DMS114 treated with DMSO at 0.1 percent for 48 hours (cell line): ENCODE data around the gene SARS1.
A peak's percentile ranks its signal among the peaks of the same experiment; 100 is the strongest.

ENCODE experiments used
- DNase-seq: peaks from one replicate; lab custom pipeline; 2025; ENCODE audit not compliant: unreplicated experiment; lab: John Stamatoyannopoulos, UW

The SARS1 gene

GRCh38 chr1:109259674-109260557, 46.2 kb downstream of the SARS1 start:
- no peak for DNase-seq

DNA sequence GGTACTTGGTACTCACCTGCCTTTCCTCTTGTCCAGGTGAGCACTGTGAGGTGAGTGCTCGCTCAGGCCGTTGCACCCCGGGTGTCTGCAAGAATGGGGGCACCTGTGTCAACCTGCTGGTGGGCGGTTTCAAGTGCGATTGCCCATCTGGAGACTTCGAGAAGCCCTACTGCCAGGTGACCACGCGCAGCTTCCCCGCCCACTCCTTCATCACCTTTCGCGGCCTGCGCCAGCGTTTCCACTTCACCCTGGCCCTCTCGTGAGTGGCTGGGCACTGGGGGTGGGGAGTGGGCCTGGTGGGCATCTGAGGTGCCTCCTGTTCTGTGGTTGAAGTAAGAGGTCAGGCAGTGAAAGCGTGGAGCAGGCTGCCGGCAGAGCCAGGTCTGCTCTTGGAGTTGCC, 47.3 kb downstream of the SARS1 start:
- DNase-seq, result no peak

DNA sequence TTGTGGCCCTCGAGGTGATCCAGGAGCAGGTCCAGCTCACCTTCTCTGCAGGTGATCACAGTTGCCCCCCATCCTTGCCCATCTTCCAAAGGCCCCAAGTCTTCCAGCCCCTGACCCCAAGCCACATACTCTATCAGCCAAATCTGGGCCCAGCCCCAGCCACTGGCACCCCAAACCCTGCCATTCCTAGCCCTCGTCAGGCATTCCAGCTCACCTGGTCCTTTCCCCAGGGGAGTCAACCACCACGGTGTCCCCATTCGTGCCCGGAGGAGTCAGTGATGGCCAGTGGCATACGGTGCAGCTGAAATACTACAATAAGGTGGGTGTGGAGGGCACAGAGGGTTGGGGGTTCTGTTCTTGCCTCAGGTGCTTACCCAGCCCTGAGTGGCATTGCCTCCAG, 47.9 kb downstream of the SARS1 start:
- DNase-seq, result no peak

DNA sequence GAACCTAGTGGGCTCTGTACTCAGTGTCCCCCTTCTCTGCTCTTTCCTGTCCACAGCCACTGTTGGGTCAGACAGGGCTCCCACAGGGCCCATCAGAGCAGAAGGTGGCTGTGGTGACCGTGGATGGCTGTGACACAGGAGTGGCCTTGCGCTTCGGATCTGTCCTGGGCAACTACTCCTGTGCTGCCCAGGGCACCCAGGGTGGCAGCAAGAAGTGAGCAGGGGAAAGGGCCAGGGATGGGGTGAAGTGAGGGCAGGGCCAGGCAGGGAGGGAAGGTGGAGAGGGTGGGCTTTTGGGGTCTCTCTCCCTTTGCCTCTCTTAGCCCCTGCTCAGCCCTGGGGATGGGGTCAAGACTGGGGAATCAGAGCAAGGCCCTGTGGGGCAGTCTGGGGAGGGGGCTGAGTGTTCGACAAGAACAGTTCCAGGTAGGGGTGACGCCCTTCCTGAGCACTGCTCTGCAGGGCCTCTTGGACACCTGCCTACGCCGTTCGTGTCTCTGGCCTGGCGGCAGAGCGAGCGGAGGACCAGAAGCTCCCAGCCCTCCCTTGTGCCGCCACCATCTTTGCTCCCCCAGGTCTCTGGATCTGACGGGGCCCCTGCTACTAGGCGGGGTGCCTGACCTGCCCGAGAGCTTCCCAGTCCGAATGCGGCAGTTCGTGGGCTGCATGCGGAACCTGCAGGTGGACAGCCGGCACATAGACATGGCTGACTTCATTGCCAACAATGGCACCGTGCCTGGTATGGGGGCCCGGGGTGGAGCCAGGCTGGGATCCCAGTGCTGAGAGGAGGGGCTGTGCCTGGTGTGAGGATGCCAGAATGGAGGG, 48.7 kb downstream of the SARS1 start:
- no peak for DNase-seq

DNA sequence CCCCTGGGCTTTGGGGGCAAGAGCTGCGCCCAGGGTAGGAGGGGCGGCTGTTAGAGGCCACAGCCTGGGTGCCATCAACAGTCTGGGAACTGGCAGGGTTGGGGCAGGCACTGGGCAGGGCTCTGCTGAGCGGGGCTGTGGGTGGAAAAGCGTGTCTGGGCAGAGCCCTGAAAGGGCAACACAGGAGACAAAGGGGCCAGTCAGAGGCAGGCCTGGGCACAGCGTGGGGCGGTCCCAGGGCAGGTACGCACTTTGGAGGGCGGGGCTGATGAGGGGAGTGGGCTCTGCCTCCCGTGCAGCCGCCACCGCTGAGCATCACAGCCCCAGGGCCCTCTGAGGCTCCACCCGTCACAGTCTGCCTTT, 49.5 kb downstream of the SARS1 start:
- no peak for DNase-seq

DNA sequence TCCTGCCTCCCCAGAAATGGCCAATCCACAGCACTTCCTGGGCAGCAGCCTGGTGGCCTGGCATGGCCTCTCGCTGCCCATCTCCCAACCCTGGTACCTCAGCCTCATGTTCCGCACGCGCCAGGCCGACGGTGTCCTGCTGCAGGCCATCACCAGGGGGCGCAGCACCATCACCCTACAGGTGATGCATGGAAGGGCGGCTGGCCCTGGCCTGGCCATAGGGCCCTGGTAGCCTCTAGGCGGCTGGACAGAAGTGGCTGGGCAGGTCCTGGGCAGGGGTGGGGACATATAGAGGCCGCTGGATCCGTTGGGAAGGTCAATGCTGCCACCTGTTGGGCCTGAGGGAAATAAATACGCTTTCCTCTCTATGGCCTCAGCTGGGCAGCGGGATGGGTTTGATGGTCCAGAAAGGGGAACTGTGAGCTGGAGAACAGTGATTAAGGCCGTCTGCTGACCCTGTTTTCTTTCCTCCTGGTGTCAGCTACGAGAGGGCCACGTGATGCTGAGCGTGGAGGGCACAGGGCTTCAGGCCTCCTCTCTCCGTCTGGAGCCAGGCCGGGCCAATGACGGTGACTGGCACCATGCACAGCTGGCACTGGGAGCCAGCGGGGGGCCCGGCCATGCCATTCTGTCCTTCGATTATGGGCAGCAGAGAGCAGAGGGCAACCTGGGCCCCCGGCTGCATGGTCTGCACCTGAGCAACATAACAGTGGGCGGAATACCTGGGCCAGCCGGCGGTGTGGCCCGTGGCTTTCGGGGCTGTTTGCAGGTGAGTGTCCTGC, 50.1 kb downstream of the SARS1 start:
- peak; percentile 54 for DNase-seq

- no peak for DNase-seq
These were observed 50.6 kb downstream of the SARS1 start for GRCh38 chr1:109264379-109264755.

DNA sequence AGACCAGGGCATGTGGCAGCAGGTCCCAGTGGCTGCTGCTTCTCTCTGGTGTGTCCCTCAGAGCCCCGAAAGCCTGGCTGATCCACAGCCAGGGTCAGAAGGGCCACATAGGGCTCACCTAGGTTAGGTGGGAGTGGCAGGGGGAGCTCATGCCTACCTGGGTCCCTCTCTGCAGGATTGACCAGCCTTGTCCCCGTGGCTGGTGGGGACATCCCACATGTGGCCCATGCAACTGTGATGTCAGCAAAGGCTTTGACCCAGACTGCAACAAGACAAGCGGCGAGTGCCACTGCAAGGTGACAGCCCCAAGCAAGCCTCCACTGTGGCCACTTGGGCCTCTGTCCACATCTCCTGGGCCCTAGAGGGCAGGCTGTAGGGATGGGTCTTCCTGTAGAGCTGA, 51.3 kb downstream of the SARS1 start:
- DNase-seq, result no peak

DNA sequence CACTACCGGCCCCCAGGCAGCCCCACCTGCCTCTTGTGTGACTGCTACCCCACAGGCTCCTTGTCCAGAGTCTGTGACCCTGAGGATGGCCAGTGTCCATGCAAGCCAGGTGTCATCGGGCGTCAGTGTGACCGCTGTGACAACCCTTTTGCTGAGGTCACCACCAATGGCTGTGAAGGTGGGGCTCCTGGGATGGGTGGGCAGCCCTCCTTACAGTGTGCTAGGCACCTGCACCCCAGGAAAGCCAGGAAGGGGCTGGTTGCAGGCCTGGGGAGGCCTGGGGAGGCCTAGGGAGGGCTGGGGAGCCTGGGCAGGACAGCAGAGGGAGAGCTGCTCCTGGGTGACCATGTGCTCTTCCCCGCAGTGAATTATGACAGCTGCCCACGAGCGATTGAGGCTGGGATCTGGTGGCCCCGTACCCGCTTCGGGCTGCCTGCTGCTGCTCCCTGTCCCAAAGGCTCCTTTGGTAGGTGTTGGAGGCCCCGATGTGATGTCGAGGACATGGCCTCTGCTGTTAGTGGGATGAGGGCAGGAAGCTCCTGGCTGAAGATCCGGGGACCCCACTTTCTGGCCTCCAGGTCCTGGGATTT, 52.1 kb downstream of the SARS1 start:
- DNase-seq, result no peak

- no peak for DNase-seq
These were observed 53.2 kb downstream of the SARS1 start for GRCh38 chr1:109266965-109267364.

GRCh38 chr1:109267743-109268300, 54.1 kb downstream of the SARS1 start:
- DNase-seq, result no peak

DNA sequence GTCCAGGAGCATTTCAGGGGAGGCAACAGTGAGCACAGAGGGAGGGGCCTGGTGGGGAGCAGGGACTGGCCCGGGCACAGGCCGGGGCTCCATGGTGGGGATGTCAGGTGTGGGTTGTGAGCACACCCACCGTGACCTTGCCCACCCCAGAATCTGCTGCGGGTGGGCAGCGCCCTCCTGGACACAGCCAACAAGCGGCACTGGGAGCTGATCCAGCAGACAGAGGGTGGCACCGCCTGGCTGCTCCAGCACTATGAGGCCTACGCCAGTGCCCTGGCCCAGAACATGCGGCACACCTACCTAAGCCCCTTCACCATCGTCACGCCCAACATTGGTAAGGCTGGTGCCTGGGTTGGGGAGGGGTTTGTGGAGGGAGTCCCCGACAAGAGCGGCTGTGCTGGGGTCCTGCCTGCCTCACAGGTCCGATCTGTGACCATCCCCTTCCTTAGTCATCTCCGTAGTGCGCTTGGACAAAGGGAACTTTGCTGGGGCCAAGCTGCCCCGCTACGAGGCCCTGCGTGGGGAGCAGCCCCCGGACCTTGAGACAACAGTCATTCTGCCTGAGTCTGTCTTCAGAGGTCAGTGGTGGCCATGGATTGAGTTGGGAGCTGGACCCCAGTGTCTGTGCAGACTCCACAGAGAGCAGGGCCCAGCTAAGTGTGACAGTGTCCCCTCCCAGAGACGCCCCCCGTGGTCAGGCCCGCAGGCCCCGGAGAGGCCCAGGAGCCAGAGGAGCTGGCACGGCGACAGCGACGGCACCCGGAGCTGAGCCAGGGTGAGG, 54.9 kb downstream of the SARS1 start:
- no peak for DNase-seq

- DNase-seq, result no peak
These were observed 55.7 kb downstream of the SARS1 start for GRCh38 chr1:109269212-109269980.

DNA sequence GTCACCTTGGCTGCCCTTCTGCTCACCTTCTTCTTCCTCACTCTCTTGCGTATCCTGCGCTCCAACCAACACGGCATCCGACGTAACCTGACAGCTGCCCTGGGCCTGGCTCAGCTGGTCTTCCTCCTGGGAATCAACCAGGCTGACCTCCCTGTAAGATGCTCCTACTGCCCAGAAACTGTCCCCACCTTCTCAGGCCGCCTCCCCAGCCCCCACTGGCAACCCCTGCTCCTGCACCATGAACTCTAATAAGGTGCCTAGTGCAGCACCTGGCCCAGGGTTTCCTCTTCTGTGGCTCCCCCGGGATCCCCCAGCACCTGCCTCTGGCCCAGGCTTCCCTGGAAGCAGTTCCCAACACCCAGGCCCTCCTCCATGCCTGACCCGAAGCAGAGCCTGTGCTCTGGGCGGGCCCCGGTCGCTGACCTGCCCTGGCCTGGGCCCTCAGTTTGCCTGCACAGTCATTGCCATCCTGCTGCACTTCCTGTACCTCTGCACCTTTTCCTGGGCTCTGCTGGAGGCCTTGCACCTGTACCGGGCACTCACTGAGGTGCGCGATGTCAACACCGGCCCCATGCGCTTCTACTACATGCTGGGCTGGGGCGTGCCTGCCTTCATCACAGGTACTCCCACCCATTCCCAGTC, 56.4 kb downstream of the SARS1 start:
- no peak for DNase-seq

DNA sequence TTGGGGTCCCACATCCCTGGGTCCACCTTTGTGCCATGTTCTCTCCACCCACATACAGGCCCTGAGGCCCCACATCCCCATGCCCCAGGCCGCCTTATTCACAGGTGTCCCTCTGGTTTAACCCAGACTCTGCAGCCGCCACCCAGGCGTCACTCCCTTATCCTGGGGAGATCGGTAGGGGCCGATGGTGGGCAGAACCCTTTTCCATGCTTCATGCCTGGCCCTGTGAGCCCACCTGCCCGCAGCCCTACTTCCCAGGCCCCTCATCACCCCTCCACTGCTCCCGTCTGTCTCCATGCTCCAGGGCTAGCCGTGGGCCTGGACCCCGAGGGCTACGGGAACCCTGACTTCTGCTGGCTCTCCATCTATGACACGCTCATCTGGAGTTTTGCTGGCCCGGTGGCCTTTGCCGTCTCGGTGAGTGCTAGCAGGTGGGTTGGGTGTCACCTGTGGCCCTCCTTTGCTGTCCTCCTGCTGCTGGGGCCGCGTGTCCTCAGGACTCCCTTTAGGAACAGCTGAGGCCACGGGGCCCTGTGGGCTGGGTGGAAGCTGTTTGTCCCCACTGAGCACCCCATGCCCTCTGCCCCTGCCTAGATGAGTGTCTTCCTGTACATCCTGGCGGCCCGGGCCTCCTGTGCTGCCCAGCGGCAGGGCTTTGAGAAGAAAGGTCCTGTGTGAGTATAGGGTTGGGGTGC, 57.1 kb downstream of the SARS1 start:
- no peak for DNase-seq

DNA sequence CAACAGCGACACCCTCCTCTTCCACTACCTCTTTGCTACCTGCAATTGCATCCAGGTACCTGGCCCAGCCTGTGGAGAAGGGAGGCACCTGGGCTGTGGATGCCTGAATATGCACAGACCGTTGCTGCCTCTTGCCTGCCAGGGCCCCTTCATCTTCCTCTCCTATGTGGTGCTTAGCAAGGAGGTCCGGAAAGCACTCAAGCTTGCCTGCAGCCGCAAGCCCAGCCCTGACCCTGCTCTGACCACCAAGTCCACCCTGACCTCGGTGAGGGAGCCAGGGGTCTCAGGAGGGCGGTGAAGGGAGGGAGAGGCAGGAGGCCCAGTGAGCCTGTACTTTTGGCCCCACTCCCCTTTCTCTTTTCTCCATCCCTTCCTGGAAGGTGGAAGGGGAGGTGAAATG, 57.7 kb downstream of the SARS1 start:
- no peak for DNase-seq

GRCh38 chr1:109272021-109272799, 58.5 kb downstream of the SARS1 start:
- DNase-seq, result no peak
